Mesenchymal stem cell (in vitro differentiated cells and primary cell): ENCODE data around the gene CYSTM1.

Experiments
- DNase-seq: peaks from one replicate; pipeline ENCODE4 v3.0.0-alpha.2; 2013
- H2AFZ ChIP-seq: one replicate; pipeline ENCODE4 v1.6.1; 2013; ENCODE audit warnings: low read depth, mild to moderate bottlenecking, control low read depth, inconsistent platforms, low read length, moderate library complexity
- H2AK5ac ChIP-seq: 2 replicates; pipeline ENCODE4 v1.6.1; 2013; ENCODE audit warnings: low read length, moderate library complexity, mild to moderate bottlenecking, inconsistent platforms; ENCODE audit not compliant: severe bottlenecking
- H2BK120ac ChIP-seq: one replicate; pipeline ENCODE4 v1.6.1; 2013; ENCODE audit warnings: low read depth, mild to moderate bottlenecking, inconsistent platforms, low read length, moderate library complexity
- H2BK12ac ChIP-seq, 2 experiments: one replicate each; pipeline ENCODE4 v1.6.1; 2013; ENCODE audit warnings: inconsistent platforms in 2 of 2, low read length in 2 of 2, mild to moderate bottlenecking in 2 of 2, moderate library complexity in 2 of 2, control low read depth in 1 of 2
- H2BK15ac ChIP-seq: one replicate; pipeline ENCODE4 v1.6.1; 2013; ENCODE audit warnings: mild to moderate bottlenecking, low read depth, inconsistent platforms; ENCODE audit not compliant: poor library complexity, severe bottlenecking
- H2BK5ac ChIP-seq: 2 replicates; pipeline ENCODE4 v1.6.1; 2013; ENCODE audit warnings: low read depth, mild to moderate bottlenecking, low read length, control low read depth, inconsistent platforms; ENCODE audit not compliant: poor library complexity, severe bottlenecking
- H3K14ac ChIP-seq, 2 experiments: one replicate each; pipeline ENCODE4 v1.6.1; 2013; ENCODE audit warnings: inconsistent platforms in 2 of 2, low read length in 2 of 2, control low read depth in 1 of 2, mild to moderate bottlenecking in 1 of 2, moderate library complexity in 1 of 2
- H3K18ac ChIP-seq, 2 experiments: one replicate each; pipeline ENCODE4 v1.6.1; 2013; ENCODE audit warnings: inconsistent platforms in 2 of 2, low read length in 2 of 2, control low read depth in 1 of 2, low read depth in 1 of 2, mild to moderate bottlenecking in 1 of 2
- H3K23ac ChIP-seq, 2 experiments: one replicate each; pipeline ENCODE4 v1.6.1; 2013; ENCODE audit warnings: inconsistent platforms in 2 of 2, low read length in 2 of 2, mild to moderate bottlenecking in 2 of 2, moderate library complexity in 2 of 2, control low read depth in 1 of 2
- H3K27ac ChIP-seq: 2 replicates; pipeline ENCODE4 v1.5.1; 2013; ENCODE audit warnings: mild to moderate bottlenecking, moderate library complexity, low read length, control low read depth, inconsistent platforms; ENCODE audit not compliant: poor library complexity, severe bottlenecking
- H3K27me3 ChIP-seq, 2 experiments: 2 replicates each; pipeline versions ENCODE4 v1.6.1 to v1.7.0; 2013; ENCODE audit warnings: low read length in 2 of 2, mild to moderate bottlenecking in 2 of 2, moderate library complexity in 2 of 2, control low read depth in 1 of 2, inconsistent platforms in 1 of 2; ENCODE audit not compliant: control insufficient read depth in 1 of 2, insufficient read depth in 1 of 2
- H3K36me3 ChIP-seq, 2 experiments: 2 replicates each; pipeline versions ENCODE4 v1.6.1 to v1.7.0; 2013; ENCODE audit warnings: low read length in 2 of 2, control low read depth in 1 of 2, inconsistent platforms in 1 of 2, low read depth in 1 of 2, mild to moderate bottlenecking in 1 of 2; ENCODE audit not compliant: insufficient read depth in 2 of 2, control insufficient read depth in 1 of 2
- H3K4ac ChIP-seq, 2 experiments: one replicate each; pipeline ENCODE4 v1.6.1; 2013; ENCODE audit warnings: inconsistent platforms in 2 of 2, low read length in 2 of 2, mild to moderate bottlenecking in 2 of 2, moderate library complexity in 2 of 2, control low read depth in 1 of 2, low read depth in 1 of 2
- H3K4me1 ChIP-seq: 2 replicates; pipeline ENCODE4 v1.6.1; 2013; ENCODE audit warnings: low read depth, low read length, control low read depth; ENCODE audit not compliant: control insufficient read depth, insufficient read depth
- H3K4me2 ChIP-seq: 2 replicates; pipeline ENCODE4 v1.6.1; 2013; ENCODE audit warnings: low read length, mild to moderate bottlenecking, inconsistent platforms; ENCODE audit not compliant: poor library complexity, severe bottlenecking
- H3K4me3 ChIP-seq, 2 experiments: 2 replicates each; pipeline versions ENCODE4 v1.5.1 to v1.7.0; 2013; ENCODE audit warnings: low read length in 2 of 2, mild to moderate bottlenecking in 2 of 2, control low read depth in 1 of 2, low read depth in 1 of 2; ENCODE audit not compliant: insufficient read depth in 1 of 2
- H3K79me1 ChIP-seq: replicated peaks from 2 replicates; pipeline ENCODE4 v1.6.1; 2013; ENCODE audit warnings: mild to moderate bottlenecking, control low read depth, low read length, inconsistent platforms; ENCODE audit not compliant: poor library complexity, severe bottlenecking
- H3K9ac ChIP-seq: 2 replicates; pipeline ENCODE4 v1.7.0; 2013; ENCODE audit warnings: mild to moderate bottlenecking, low read length, moderate library complexity
- H3K9me3 ChIP-seq: 2 replicates; pipeline ENCODE4 v1.7.0; 2013; ENCODE audit warnings: mild to moderate bottlenecking, low read length; ENCODE audit not compliant: control insufficient read depth
- H4K8ac ChIP-seq: one replicate; pipeline ENCODE4 v1.6.1; 2013; ENCODE audit warnings: inconsistent platforms, mild to moderate bottlenecking, low read length, moderate library complexity
- H4K91ac ChIP-seq: one replicate; pipeline ENCODE4 v1.6.1; 2013; ENCODE audit warnings: mild to moderate bottlenecking, low read length, inconsistent platforms
- WGBS: methylation state at CpG from one replicate; pipeline ENCODE4 v1.1.7; 2013; ENCODE audit warnings: mixed read lengths; 5-methylcytosine and 5-hydroxymethylcytosine counted together

Gene CYSTM1

DNA sequence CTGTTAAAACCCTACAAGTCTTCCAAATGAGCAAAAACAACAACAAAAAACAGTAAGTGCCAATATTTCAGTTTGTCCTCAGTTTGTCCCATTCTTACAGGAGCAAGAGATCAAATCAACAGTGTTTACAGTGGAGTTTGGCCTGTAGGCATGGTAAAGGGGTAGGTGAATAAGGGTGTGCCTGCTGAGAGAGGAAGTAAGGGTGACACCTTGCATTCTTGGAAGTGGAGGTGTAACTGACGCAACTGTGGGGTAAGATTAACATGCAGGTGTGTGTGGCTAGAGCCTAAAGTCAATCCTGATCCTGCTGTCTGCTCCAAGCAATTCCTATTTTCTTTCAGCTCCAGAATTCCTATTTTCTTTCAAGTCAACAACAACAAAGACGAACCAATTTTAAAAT, 84.5 kb downstream of the CYSTM1 start:
- H2BK15ac ChIP-seq = no peak overlapping the region
- H3K4me3 ChIP-seq = no peak overlapping the region
- no peak overlapping the region for H4K8ac ChIP-seq
- H3K4me1 ChIP-seq = peaks cover 7% of the 10 kb centered on the region
- H3K14ac ChIP-seq = no peak overlapping the region
- peaks cover 23% of the 10 kb centered on the region for H3K79me1 ChIP-seq
- no peak overlapping the region for H4K91ac ChIP-seq
- no peak overlapping the region for H2BK12ac ChIP-seq
- H2BK120ac ChIP-seq = no peak overlapping the region
- H2AK5ac ChIP-seq = no peak overlapping the region
- no peak overlapping the region for H3K4me2 ChIP-seq
- 100% methylated on average over 2 of the region's 2 CpGs for WGBS
- H2AFZ ChIP-seq = no peak overlapping the region
- H3K27me3 ChIP-seq = no peaks in the 10 kb centered on the region
- H2BK5ac ChIP-seq = no peak overlapping the region
- H3K9me3 ChIP-seq = no peaks in the 10 kb centered on the region
- H3K27ac ChIP-seq = no peak overlapping the region
- H3K4ac ChIP-seq = no peak overlapping the region
- H3K36me3 ChIP-seq = peaks cover under 1 to 15% of the 10 kb centered on the region in 2 experiments
- H3K9ac ChIP-seq = no peak overlapping the region
- DNase-seq = no peak
- no peak overlapping the region for H3K23ac ChIP-seq
- H3K18ac ChIP-seq = no peak overlapping the region

DNA sequence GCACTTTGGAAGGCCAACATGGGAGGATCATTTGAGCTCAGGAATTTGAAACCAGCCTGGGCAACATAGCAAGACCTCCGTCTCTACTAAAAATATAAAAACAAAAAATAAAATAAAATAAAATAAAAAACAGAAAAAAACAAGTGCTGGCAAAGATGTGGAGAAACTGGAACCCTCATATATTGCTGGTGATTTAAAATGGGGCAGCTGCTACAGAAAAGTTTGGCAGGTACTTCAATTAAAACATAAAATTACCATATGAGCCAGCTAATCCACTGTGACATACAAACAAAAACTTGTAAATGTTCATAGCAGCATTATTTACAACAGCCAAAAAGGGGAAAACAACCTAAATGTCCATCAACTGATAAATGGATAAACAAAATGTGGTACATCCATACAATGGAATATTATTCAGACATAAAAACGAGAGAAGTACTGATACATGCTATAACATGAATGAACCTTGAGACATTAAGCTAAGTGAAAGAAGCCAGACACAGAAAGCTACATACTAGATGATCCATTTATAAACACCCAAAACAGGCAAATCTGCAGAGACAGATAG, 85.2 kb downstream of the CYSTM1 start:
- no peak overlapping the region for H3K23ac ChIP-seq
- H2BK12ac ChIP-seq = no peak overlapping the region
- H3K79me1 ChIP-seq = peaks cover 23% of the 10 kb centered on the region
- no peak overlapping the region for H3K4me2 ChIP-seq
- no peak overlapping the region for H3K4me3 ChIP-seq
- H3K27me3 ChIP-seq = no peaks in the 10 kb centered on the region
- H4K91ac ChIP-seq = no peak overlapping the region
- no peak overlapping the region for H2BK120ac ChIP-seq
- H2BK5ac ChIP-seq = no peak overlapping the region
- H3K9ac ChIP-seq = no peak overlapping the region
- no peak overlapping the region for H2BK15ac ChIP-seq
- H3K18ac ChIP-seq = no peak overlapping the region
- H4K8ac ChIP-seq = no peak overlapping the region
- peaks cover 7% of the 10 kb centered on the region for H3K4me1 ChIP-seq
- WGBS = no CpG with 5 or more reads among the region's 2 CpGs
- no peak overlapping the region for H2AK5ac ChIP-seq
- H3K9me3 ChIP-seq = no peaks in the 10 kb centered on the region
- peaks cover 0 to 13% of the 10 kb centered on the region in 2 experiments for H3K36me3 ChIP-seq
- no peak overlapping the region for H3K27ac ChIP-seq
- no peak overlapping the region for H3K4ac ChIP-seq
- H2AFZ ChIP-seq = no peak overlapping the region
- no peak overlapping the region for H3K14ac ChIP-seq
- DNase-seq = no peak

DNA sequence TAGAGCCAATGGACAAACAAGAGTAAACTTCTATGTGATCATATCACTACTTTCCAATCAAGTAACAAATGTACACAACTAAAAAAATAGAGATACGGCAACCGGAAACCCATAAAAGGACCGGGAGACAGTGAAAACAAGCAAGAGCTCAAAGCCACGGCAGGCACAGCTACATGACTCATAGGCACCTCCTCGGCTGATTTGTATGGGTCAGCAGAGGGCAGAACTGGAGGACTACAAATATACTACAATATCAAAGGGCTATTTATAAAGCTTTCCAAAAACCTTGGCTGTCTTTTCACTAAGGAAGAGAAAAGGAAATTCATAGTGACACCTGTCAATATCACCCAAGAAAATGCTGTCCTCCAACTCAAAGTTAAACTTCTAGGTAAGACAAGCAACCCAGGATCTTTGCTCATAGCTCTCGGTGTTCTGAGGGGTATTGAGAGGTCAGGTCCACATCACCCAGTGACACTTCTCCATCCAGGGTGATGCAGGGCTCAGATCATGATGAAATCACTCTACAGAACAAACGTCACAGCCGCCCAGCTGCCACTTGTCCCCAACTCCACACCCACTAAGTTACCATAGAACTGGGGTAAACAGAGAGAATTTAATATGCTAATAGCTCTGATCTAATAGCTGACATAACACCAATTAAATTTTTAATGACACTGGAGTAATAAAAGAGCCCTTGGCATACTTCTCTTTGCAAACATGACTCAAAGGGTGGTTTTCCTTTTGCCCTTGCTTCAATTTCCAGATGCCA, 86.6 kb downstream of the CYSTM1 start:
- peak overlapping the region; percentile 86 for H3K9ac ChIP-seq
- peaks cover 16% of the 10 kb centered on the region for H3K79me1 ChIP-seq
- WGBS = 9% methylated on average over 5 of the region's 8 CpGs
- H3K4ac ChIP-seq = no peak overlapping the region
- H3K4me2 ChIP-seq = no peak overlapping the region
- H2BK120ac ChIP-seq = no peak overlapping the region
- H2BK5ac ChIP-seq = no peak overlapping the region
- peak; percentile 93 for DNase-seq
- H2AFZ ChIP-seq = no peak overlapping the region
- H3K14ac ChIP-seq = no peak overlapping the region
- H3K27me3 ChIP-seq = no peaks in the 10 kb centered on the region
- H2AK5ac ChIP-seq = no peak overlapping the region
- H3K9me3 ChIP-seq = no peaks in the 10 kb centered on the region
- no peak overlapping the region for H3K23ac ChIP-seq
- peaks cover 0 to 17% of the 10 kb centered on the region in 2 experiments for H3K36me3 ChIP-seq
- H3K4me1 ChIP-seq = peaks cover 4% of the 10 kb centered on the region
- no peak overlapping the region for H3K18ac ChIP-seq
- no peak overlapping the region for H2BK15ac ChIP-seq
- no peak overlapping the region for H2BK12ac ChIP-seq
- H3K27ac ChIP-seq = peak overlapping the region; percentile 51
- peak overlapping the region in 1 of 2 experiments; percentile 20 for H3K4me3 ChIP-seq
- H4K91ac ChIP-seq = no peak overlapping the region
- H4K8ac ChIP-seq = no peak overlapping the region

DNA sequence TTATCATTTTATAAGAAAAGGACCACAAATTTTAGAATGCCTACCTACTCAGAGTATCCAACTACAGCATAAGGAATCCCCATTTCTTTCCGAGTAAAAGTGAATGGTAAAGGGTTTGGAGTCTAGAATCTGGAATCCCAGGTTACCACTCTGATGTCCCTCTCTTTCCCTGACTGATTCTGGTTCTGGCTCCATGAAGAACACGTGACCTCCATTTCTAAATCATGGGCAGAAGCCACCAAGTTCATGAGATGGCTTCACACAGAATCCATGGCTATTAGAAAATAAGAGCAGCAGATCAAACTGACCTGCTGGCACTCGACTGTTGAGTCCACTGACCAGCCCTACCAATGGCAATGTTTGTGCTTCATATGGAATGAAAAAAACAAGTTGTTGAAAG, 87.2 kb downstream of the CYSTM1 start:
- peaks cover 3 to 21% of the 10 kb centered on the region in 2 experiments for H3K36me3 ChIP-seq
- H3K9ac ChIP-seq = peak overlapping the region; percentile 86
- no peak for DNase-seq
- peak overlapping the region in 1 of 2 experiments; percentile 20 for H3K4me3 ChIP-seq
- no peak overlapping the region for H2BK120ac ChIP-seq
- no peak overlapping the region for H2BK12ac ChIP-seq
- no peak overlapping the region for H3K14ac ChIP-seq
- no peak overlapping the region for H3K27ac ChIP-seq
- no peaks in the 10 kb centered on the region for H3K27me3 ChIP-seq
- no peak overlapping the region for H3K23ac ChIP-seq
- no peak overlapping the region for H2AFZ ChIP-seq
- peaks cover 15% of the 10 kb centered on the region for H3K79me1 ChIP-seq
- no peak overlapping the region for H4K91ac ChIP-seq
- 90% methylated on average over 3 of the region's 3 CpGs for WGBS
- H3K4me2 ChIP-seq = no peak overlapping the region
- H3K4me1 ChIP-seq = peaks cover 4% of the 10 kb centered on the region
- no peak overlapping the region for H4K8ac ChIP-seq
- no peaks in the 10 kb centered on the region for H3K9me3 ChIP-seq
- H3K4ac ChIP-seq = no peak overlapping the region
- no peak overlapping the region for H3K18ac ChIP-seq
- H2AK5ac ChIP-seq = peak overlapping the region; percentile 52
- H2BK5ac ChIP-seq = no peak overlapping the region
- H2BK15ac ChIP-seq = no peak overlapping the region
